BJ (cell line): ENCODE results near the gene ASB13. TPM values are rescaled to one million over a fixed set of nuclear protein-coding genes. Genes with fewer than 3 reads are reported as not detected.

Experiments
- CTCF ChIA-PET: fragments of 350-600 bp; formaldehyde crosslinking; extraction: SDS; loops from one replicate; lab custom pipeline; 2021; ENCODE audit warnings: antibody characterized with exemption, inconsistent platforms; lab: Yijun Ruan, JAX
- POLR2A ChIA-PET: fragments of 300-600 bp; sonication (Branson Sonifier 250); formaldehyde crosslinking; extraction: SDS; loops from one replicate; lab custom pipeline; 2021; ENCODE audit warnings: antibody characterized with exemption; lab: Charles Lee
- DNase-seq: peaks from one replicate; pipeline ENCODE4 v3.0.0-alpha.2; 2011; ENCODE audit warnings: low read depth
- H3K27me3 ChIP-seq: 2 replicates; pipeline ENCODE4 v1.6.0; 2011; ENCODE audit warnings: low read length; ENCODE audit not compliant: control insufficient read depth, insufficient read depth
- H3K36me3 ChIP-seq: 2 replicates; pipeline ENCODE4 v1.5.1; 2011; ENCODE audit warnings: low read length; ENCODE audit not compliant: control insufficient read depth, insufficient read depth
- H3K4me3 ChIP-seq: 2 replicates; pipeline ENCODE4 v1.5.1; 2011; ENCODE audit warnings: low read depth, mild to moderate bottlenecking, control low read depth, low read length
- polyA plus RNA-seq: library from polyadenylated mRNA; depleted of rRNA; stranded (reverse); fragments of >200 nt; gene quantifications from 2 replicates; pipeline ENCODE4 v1.2.3, GENCODE V29; 2011
- TF ChIP-seq, protein P1 (sequence below): IDR thresholded peaks from 2 replicates; pipeline ENCODE4 v1.5.1; 2011; ENCODE audit warnings: low read depth, mild to moderate bottlenecking, control low read depth, inconsistent platforms, low read length, moderate library complexity; ENCODE audit not compliant: insufficient read depth

ASB13 gene
- polyA plus RNA-seq, 1 experiment = 8.6 TPM

DNA sequence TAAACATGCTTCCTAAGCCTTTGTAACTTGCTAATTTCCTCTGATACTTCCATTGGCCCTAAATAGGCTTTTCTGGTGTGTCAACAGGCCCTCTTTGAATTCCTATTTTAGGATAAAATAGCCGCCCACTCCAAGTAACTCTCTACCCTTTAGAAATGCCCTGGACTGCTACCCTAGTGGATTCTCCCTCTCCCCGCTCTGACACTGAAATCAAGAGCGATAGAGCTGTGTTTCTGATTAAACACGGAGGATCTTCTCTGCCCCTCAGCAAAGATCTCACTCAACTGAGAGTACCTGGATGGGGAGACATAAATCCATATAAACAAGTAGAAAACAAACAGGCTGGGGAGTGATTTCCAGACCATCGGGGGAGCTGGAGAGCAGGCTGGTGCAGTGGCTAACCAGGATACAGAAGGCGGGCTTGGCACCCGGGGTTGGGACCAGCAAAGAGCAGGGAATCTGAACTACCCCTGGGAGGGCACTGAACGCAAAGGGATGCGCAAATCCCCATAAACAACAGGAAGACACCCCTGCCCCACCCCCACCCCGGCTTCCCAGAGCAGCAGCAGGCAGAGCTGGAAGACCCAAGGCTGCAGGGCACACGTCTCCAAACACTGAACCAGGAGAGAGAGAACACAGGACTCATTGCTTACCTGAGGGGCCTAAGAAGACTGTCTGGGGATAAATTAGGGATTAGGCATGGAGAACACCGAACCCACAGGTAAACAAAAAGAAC lies 2.5 kb downstream of the ASB13 start:
- Histone ChIP-seq H3K27me3 (no peaks in the 10 kb centered on the region), H3K36me3 (no peaks in the 10 kb centered on the region), H3K4me3 (no peak overlapping the region)
- POLR2A ChIA-PET = no interaction called here
- DNase-seq = no peak
- CTCF ChIA-PET = interaction anchor here (0.9 to 1.6 kb wide), 2 partner anchors 41 to 359 kb away, joined by 3 to 6 read pairs; no protein-coding TSS in a partner anchor
- TF ChIP-seq, protein P1, sequence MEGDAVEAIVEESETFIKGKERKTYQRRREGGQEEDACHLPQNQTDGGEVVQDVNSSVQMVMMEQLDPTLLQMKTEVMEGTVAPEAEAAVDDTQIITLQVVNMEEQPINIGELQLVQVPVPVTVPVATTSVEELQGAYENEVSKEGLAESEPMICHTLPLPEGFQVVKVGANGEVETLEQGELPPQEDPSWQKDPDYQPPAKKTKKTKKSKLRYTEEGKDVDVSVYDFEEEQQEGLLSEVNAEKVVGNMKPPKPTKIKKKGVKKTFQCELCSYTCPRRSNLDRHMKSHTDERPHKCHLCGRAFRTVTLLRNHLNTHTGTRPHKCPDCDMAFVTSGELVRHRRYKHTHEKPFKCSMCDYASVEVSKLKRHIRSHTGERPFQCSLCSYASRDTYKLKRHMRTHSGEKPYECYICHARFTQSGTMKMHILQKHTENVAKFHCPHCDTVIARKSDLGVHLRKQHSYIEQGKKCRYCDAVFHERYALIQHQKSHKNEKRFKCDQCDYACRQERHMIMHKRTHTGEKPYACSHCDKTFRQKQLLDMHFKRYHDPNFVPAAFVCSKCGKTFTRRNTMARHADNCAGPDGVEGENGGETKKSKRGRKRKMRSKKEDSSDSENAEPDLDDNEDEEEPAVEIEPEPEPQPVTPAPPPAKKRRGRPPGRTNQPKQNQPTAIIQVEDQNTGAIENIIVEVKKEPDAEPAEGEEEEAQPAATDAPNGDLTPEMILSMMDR = no peak

DNA sequence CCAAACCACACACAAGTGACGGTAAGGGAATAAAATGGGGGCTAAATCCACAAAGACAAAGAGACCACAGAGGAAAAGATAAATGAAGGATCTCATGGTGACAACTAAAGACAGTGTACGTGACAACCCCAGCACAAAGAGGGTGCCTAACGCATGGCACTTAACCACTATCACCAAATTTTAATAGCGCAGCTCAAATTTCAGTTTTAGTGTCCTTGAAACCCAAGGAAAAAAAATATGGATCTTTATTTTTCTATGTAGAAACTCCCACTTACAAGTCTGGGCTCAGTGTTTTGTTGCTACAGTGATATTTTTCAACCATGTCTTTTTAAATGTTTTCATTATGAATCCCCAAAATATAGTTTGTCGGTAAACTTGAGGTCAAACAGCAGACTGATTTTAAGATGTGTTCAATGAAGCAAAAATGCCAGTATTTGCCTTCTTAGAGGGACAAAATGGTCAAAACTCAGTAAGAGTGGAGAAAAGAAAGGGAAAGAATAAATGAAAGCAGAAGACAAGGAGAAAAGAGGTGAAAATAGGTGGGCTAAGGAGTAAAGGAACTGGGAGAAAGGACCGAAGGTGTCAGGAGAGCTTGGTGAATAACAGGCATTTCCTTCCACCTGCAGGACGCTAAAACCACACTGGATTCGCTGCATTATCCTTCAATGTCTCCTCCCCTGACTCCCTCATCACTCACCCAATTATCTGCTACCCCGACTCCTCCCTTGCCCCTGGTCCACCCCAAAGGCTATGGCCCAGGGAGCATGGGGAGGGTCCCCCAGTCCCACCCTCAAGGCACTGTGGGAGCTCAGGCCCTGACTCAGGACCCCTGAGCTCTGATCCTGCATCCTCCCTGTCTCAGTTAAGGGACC lies 3.5 kb downstream of the ASB13 start:
- Histone ChIP-seq H3K27me3 (no peaks in the 10 kb centered on the region), H3K4me3 (no peak overlapping the region), H3K36me3 (no peaks in the 10 kb centered on the region)
- CTCF ChIA-PET = interaction anchor here (0.7 to 1.6 kb wide), 2 partner anchors 21 to 40 kb away, joined by 3 to 6 read pairs; no protein-coding TSS in a partner anchor
- POLR2A ChIA-PET = no interaction called here
- DNase-seq = no peak
- TF ChIP-seq, protein P1 = no peak

DNA sequence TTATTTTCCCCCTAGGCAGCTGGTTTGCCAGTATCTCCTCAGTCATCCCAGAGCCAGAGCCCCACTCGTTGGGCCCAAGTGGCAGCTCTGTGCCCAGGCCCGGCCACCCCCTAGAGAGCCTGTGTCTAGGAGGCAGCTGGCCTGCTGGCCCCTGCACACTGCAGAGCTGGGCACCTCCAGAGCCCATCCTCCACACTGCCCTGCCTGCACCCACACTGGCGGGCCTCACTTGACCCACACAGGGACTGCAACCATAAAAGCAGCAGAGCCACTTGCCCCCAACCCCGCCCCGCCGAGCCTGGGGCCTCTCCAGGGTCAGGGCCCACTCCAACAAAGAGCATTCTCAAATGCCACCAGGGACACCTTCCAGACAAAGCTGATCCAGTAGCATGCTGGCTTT lies 5.4 kb downstream of the ASB13 start:
- Histone ChIP-seq H3K27me3 (no peaks in the 10 kb centered on the region), H3K36me3 (no peaks in the 10 kb centered on the region), H3K4me3 (no peak overlapping the region)
- CTCF ChIA-PET = interaction anchor here (0.6 to 1.7 kb wide), 3 partner anchors 11 to 276 kb away, joined by 3 to 4 read pairs (median 3); no protein-coding TSS in a partner anchor
- TF ChIP-seq, protein P1 = no peak
- POLR2A ChIA-PET = no interaction called here
- DNase-seq = no peak

DNA sequence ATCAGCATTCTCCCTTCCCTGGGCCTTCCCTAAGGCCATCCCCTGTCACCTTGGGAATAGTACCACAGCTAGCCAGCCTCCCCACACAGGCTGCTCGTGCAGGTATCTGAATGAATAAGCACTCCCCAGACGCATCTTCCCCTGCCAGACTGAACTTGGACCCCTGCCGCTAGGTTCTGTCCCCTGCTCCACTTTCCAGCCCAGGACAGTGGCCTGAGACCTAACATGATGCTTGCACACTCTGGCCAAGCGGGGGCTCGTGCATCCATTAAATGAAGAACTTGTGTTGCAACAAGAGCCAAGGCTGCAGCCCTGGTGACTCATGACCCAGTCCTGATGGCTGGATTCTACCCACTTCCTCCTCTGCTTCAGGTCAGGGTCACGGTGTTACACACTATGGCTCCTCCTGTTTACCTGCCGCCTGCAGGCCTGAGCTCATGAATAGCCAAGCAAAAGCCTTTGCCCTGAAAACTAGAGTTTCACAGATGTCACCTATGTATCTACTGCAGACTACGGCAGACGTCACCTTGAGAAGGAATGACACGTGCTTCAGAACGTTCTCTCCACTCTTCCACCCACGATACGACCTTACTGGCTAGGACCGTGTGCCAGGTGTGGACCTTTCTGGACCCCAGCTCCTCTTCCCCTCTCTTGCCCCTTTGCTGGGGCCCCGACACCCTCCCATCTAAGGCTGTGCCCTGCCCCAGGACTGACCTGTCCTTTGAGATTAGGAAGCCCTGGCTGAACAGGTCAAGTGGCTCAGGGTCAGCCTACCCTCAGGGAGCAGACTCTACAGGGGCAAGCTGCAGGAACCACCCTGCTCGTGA lies 6.5 kb downstream of the ASB13 start:
- peak; percentile 23 for DNase-seq
- no peaks in the 10 kb centered on the region for H3K27me3 ChIP-seq
- ChIA-PET CTCF (interaction anchor here (0.9 to 1.7 kb wide), 2 partner anchors 12 to 30 kb away, joined by 3 to 4 read pairs; no protein-coding TSS in a partner anchor), POLR2A (no interaction called here)
- H3K36me3 ChIP-seq = no peaks in the 10 kb centered on the region
- TF ChIP-seq, protein P1 = no peak
- no peak overlapping the region for H3K4me3 ChIP-seq
